ENCODE results near the gene VENTX.

DNA sequence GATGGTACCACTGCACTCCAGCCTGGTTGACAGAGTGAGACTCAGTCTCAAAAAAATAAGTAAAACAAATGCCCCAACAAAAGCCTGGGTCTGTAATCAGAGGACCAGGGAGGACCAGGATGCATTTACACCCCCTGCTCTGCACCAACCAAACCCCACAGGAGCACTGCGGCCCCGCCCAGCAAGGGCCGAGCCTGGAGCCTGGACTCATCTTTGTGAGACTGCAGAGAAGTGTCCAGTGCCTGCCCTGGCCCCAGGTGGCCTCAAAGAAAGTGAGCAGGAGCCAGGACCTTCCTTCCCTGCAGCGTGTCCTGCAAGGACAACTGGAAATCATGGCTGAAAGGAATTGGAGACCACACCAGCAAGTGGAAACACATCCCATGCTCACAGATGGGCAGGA, 46.0 kb upstream of the VENTX start:
- TF ChIP-seq POLR2AphosphoS5 (IDR thresholded peaks at IDR 0.05; ENCODE audit: insufficient read depth, low read depth, low read length): no peak
- TF ChIP-seq EZH2 (IDR thresholded peaks at IDR 0.05; ENCODE audit: borderline replicate concordance, low read depth, low read length, severe bottlenecking): no peak
- TF ChIP-seq, protein P1, sequence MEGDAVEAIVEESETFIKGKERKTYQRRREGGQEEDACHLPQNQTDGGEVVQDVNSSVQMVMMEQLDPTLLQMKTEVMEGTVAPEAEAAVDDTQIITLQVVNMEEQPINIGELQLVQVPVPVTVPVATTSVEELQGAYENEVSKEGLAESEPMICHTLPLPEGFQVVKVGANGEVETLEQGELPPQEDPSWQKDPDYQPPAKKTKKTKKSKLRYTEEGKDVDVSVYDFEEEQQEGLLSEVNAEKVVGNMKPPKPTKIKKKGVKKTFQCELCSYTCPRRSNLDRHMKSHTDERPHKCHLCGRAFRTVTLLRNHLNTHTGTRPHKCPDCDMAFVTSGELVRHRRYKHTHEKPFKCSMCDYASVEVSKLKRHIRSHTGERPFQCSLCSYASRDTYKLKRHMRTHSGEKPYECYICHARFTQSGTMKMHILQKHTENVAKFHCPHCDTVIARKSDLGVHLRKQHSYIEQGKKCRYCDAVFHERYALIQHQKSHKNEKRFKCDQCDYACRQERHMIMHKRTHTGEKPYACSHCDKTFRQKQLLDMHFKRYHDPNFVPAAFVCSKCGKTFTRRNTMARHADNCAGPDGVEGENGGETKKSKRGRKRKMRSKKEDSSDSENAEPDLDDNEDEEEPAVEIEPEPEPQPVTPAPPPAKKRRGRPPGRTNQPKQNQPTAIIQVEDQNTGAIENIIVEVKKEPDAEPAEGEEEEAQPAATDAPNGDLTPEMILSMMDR (IDR thresholded peaks at IDR 0.05; ENCODE audit: extremely low read depth in 1 of 2, insufficient read depth in 1 of 2, low read depth in 1 of 2, low read length in 2 of 2): no peak
- TF ChIP-seq, protein P2, sequence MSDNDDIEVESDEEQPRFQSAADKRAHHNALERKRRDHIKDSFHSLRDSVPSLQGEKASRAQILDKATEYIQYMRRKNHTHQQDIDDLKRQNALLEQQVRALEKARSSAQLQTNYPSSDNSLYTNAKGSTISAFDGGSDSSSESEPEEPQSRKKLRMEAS (IDR thresholded peaks at IDR 0.05; ENCODE audit: insufficient read depth, insufficient read length): no peak
- TF ChIP-seq MYC (IDR thresholded peaks at IDR 0.05; ENCODE audit: low read depth, low read length): no peak

All from endothelial cell of umbilical vein (primary cell).